IMR-90 (cell line): ENCODE results near the gene FRZB. TPM values are rescaled to one million over a fixed set of nuclear protein-coding genes. Genes with fewer than 3 reads are reported as not detected.

ENCODE experiments used
- ATAC-seq: fragments of 200-7000 bp; cut with Tn5 transposase; 2 replicates; pipeline ENCODE4 v1.9.1; 2020; ENCODE audit warnings: low read depth, mild to moderate bottlenecking, moderate library complexity
- BruUV-seq: library from RNA; stranded (reverse); fragments of 400-500 nt; replicated peaks from 2 replicates; lab custom pipeline; 2021; lab: Mats Ljungman, UMichigan
- CTCF ChIA-PET: fragments of 300-600 bp; formaldehyde crosslinking; extraction: SDS; loops from one replicate; lab custom pipeline; 2021; ENCODE audit warnings: antibody characterized with exemption; lab: Yijun Ruan, JAX
- POLR2A ChIA-PET: fragments of 300-600 bp; sonication (Branson Sonifier 250); formaldehyde crosslinking; loops from one replicate; lab custom pipeline; 2022; ENCODE audit warnings: antibody characterized with exemption; ENCODE audit not compliant: unreplicated experiment; lab: Charles Lee
- DNase-seq: peaks from one replicate; pipeline ENCODE4 v3.0.0; 2013
- H2AFZ ChIP-seq: replicated peaks from 2 replicates; pipeline ENCODE3; 2013; ENCODE audit warnings: low read length, mild to moderate bottlenecking; ENCODE audit not compliant: poor library complexity
- H2AK5ac ChIP-seq: 2 replicates; pipeline ENCODE4 v1.6.1; 2013; ENCODE audit warnings: low read depth, low read length, inconsistent platforms
- H2AK9ac ChIP-seq: replicated peaks from 2 replicates; pipeline ENCODE3; 2013; ENCODE audit warnings: mild to moderate bottlenecking, low read depth, low read length, moderate library complexity; ENCODE audit not compliant: poor library complexity
- H2BK120ac ChIP-seq: 2 replicates; pipeline ENCODE4 v1.6.1; 2013; ENCODE audit warnings: low read depth, low read length, inconsistent platforms
- H2BK15ac ChIP-seq: 3 replicates; pipeline ENCODE4 v1.6.1; 2013; ENCODE audit warnings: low read depth, low read length, inconsistent platforms
- H2BK20ac ChIP-seq: 2 replicates; pipeline ENCODE4 v1.6.1; 2013; ENCODE audit warnings: low read depth, mild to moderate bottlenecking, inconsistent platforms, low read length, moderate library complexity
- H2BK5ac ChIP-seq: 2 replicates; pipeline ENCODE4 v1.6.1; 2013; ENCODE audit warnings: mild to moderate bottlenecking, low read depth, low read length, inconsistent platforms; ENCODE audit not compliant: poor library complexity, severe bottlenecking
- H3K14ac ChIP-seq: replicated peaks from 2 replicates; pipeline ENCODE4 v1.6.1; 2013; ENCODE audit warnings: low read depth, low read length, inconsistent platforms
- H3K18ac ChIP-seq: 2 replicates; pipeline ENCODE4 v1.6.1; 2013; ENCODE audit warnings: low read depth, low read length, control low read depth
- H3K23ac ChIP-seq: 2 replicates; pipeline ENCODE4 v1.6.1; 2013; ENCODE audit warnings: low read depth, low read length, inconsistent platforms
- H3K27ac ChIP-seq: 2 replicates; pipeline ENCODE4 v1.5.1; 2013; ENCODE audit warnings: mild to moderate bottlenecking, control low read depth, low read length; ENCODE audit not compliant: insufficient read depth
- H3K27me3 ChIP-seq: 2 replicates; pipeline ENCODE4 v1.6.1; 2013; ENCODE audit warnings: low read length; ENCODE audit not compliant: control insufficient read depth, insufficient read depth
- H3K36me3 ChIP-seq: 2 replicates; pipeline ENCODE4 v1.6.1; 2013; ENCODE audit warnings: low read length, mixed read lengths; ENCODE audit not compliant: control insufficient read depth, insufficient read depth
- H3K4ac ChIP-seq: 2 replicates; pipeline ENCODE4 v1.6.1; 2013; ENCODE audit warnings: low read depth, low read length, inconsistent platforms
- H3K4me1 ChIP-seq: 2 replicates; pipeline ENCODE4 v1.6.1; 2013; ENCODE audit warnings: low read length, mixed read lengths; ENCODE audit not compliant: control insufficient read depth, insufficient read depth
- H3K4me2 ChIP-seq: 2 replicates; pipeline ENCODE4 v1.6.1; 2013; ENCODE audit warnings: low read depth, mild to moderate bottlenecking, control low read depth, low read length, moderate library complexity
- H3K4me3 ChIP-seq: 2 replicates; pipeline ENCODE4 v1.5.1; 2013; ENCODE audit warnings: low read depth, mild to moderate bottlenecking, control low read depth, low read length, moderate library complexity; ENCODE audit not compliant: insufficient read depth
- H3K56ac ChIP-seq: 2 replicates; pipeline ENCODE4 v1.6.1; 2013; ENCODE audit warnings: low read length, inconsistent platforms; ENCODE audit not compliant: insufficient read depth; ENCODE audit errors: extremely low read depth
- H3K79me1 ChIP-seq, 2 experiments: 2 replicates each; pipeline ENCODE4 v1.6.1; 2013; ENCODE audit warnings: low read length in 2 of 2, inconsistent platforms in 1 of 2, low read depth in 1 of 2
- H3K9ac ChIP-seq: 2 replicates; pipeline ENCODE4 v1.6.1; 2013; ENCODE audit warnings: low read depth, low read length, control low read depth
- H3K9me1 ChIP-seq: 2 replicates; pipeline ENCODE4 v1.6.1; 2013; ENCODE audit warnings: low read length, inconsistent platforms; ENCODE audit not compliant: insufficient read depth
- H3K9me3 ChIP-seq: 2 replicates; pipeline ENCODE4 v1.6.1; 2013; ENCODE audit warnings: low read length; ENCODE audit not compliant: control insufficient read depth, insufficient read depth
- H4K20me1 ChIP-seq: 2 replicates; pipeline ENCODE4 v1.6.1; 2013; ENCODE audit warnings: low read length, inconsistent platforms; ENCODE audit not compliant: insufficient read depth
- H4K5ac ChIP-seq: 2 replicates; pipeline ENCODE4 v1.6.1; 2013; ENCODE audit warnings: mild to moderate bottlenecking, low read depth, low read length, control low read depth
- H4K8ac ChIP-seq, 2 experiments: 2 replicates each; pipeline ENCODE4 v1.6.1; 2013; ENCODE audit warnings: low read depth in 2 of 2, low read length in 2 of 2, control low read depth in 1 of 2, inconsistent platforms in 1 of 2
- H4K91ac ChIP-seq: 2 replicates; pipeline ENCODE4 v1.6.1; 2013; ENCODE audit warnings: low read depth, low read length, inconsistent platforms; ENCODE audit not compliant: insufficient read depth
- CEBPB ChIP-seq: IDR thresholded peaks from 2 replicates; pipeline ENCODE4 v1.6.1; 2012; ENCODE audit warnings: low read depth, low read length, improper control_type of control experiment
- CHD1 ChIP-seq: IDR thresholded peaks from 2 replicates; pipeline ENCODE4 v1.6.1; 2012; ENCODE audit warnings: low read depth, low read length, improper control_type of control experiment
- ELK1 ChIP-seq: fragments of 150-350 bp; IDR thresholded peaks from 2 replicates; pipeline ENCODE4 v1.6.1; 2016; ENCODE audit warnings: low read depth, mild to moderate bottlenecking, low read length, moderate library complexity, borderline replicate concordance
- FOS ChIP-seq: fragments of 150-350 bp; IDR thresholded peaks from 2 replicates; pipeline ENCODE4 v1.6.1; 2016; ENCODE audit warnings: low read depth, low read length
- MAZ ChIP-seq: IDR thresholded peaks from 2 replicates; pipeline ENCODE4 v1.6.1; 2012; ENCODE audit warnings: low read depth, mild to moderate bottlenecking, low read length, improper control_type of control experiment, moderate library complexity, borderline replicate concordance
- NFE2L2 ChIP-seq: fragments of 150-350 bp; IDR thresholded peaks from 2 replicates; pipeline ENCODE4 v1.6.1; 2016; ENCODE audit warnings: low read depth, mild to moderate bottlenecking, low read length
- POLR2A ChIP-seq: IDR thresholded peaks from 2 replicates; pipeline ENCODE4 v1.6.1; 2012; ENCODE audit warnings: mild to moderate bottlenecking, low read depth, low read length
- SMC3 ChIP-seq: fragments of 150-350 bp; IDR thresholded peaks from 2 replicates; pipeline ENCODE4 v1.6.1; 2016; ENCODE audit warnings: low read depth, mild to moderate bottlenecking, antibody characterized with exemption, low read length, moderate library complexity
- WGBS, 2 experiments: methylation state at CpG; one replicate each; pipeline versions ENCODE4 v1.1.5 to v1.1.7; 2013; ENCODE audit warnings: missing lambda C conversion rate in 2 of 2; ENCODE audit not compliant: insufficient read length in 1 of 2; ENCODE audit errors: extremely low coverage in 2 of 2; 5-methylcytosine and 5-hydroxymethylcytosine counted together
- dilution Hi-C: fragments of 300-500 bp; cut with HindIII; formaldehyde crosslinking; loops from one replicate; pipeline ENCODE4 v1.14.3; 2018; ENCODE audit warnings: low sequenced_read_pairs; ENCODE audit not compliant: unreplicated experiment
- in situ Hi-C: fragments of 300-500 bp; cut with MboI; formaldehyde crosslinking; loops from 3 replicates; pipeline ENCODE4 v1.14.3; 2019; ENCODE audit warnings: low sequenced_read_pairs, inconsistent platforms, mixed read lengths
- intact Hi-C: fragments of 100-400 bp; cut with micrococcal nuclease; formaldehyde crosslinking; loops from 2 replicates; pipeline ENCODE4 v1.10.0; 2022
- polyA plus RNA-seq, 3 experiments: library from polyadenylated mRNA; depleted of rRNA; stranded (reverse); fragments of >200 nt; gene quantifications; 2 replicates each; pipeline ENCODE4 v1.2.3, GENCODE V29; 2012; ENCODE audit warnings: low replicate concordance in 1 of 3
- total RNA-seq: library from RNA; depleted of rRNA; stranded (reverse); fragments of >200 nt; gene quantifications from 2 replicates; pipeline ENCODE4 v1.2.3, GENCODE V29; 2012

Gene FRZB
- total and polyA plus RNA-seq, 2 of the 4 experiments (the other 2 are of a cell fraction), result 0.18 to 1.2 TPM

GRCh38 chr2:182887753-182888415, 21.4 kb upstream of the FRZB start:
- H3K18ac ChIP-seq, result no peak overlapping the region
- ChIA-PET CTCF (no interaction called here), POLR2A (no interaction called here)
- no peak overlapping the region for H4K91ac ChIP-seq
- BruUV-seq, result no TSS peak
- no peak for TF ChIP-seq CEBPB
- TF ChIP-seq FOS, result no peak
- TF ChIP-seq ELK1, result no peak
- no peak for TF ChIP-seq CHD1
- no peak for TF ChIP-seq SMC3
- TF ChIP-seq MAZ, result no peak
- no peak for TF ChIP-seq NFE2L2
- TF ChIP-seq POLR2A, result no peak
- H2BK5ac ChIP-seq, result no peak overlapping the region
- no peak overlapping the region for H4K8ac ChIP-seq
- H3K23ac ChIP-seq, result no peak overlapping the region
- no peak overlapping the region for H2AFZ ChIP-seq
- H3K27ac ChIP-seq, result no peak overlapping the region
- H3K56ac ChIP-seq, result no peak overlapping the region
- H3K14ac ChIP-seq, result no peak overlapping the region
- no peak overlapping the region for H2AK9ac ChIP-seq
- peaks cover 2% of the 10 kb centered on the region for H3K4me1 ChIP-seq
- no peak overlapping the region for H2BK15ac ChIP-seq
- no peaks in the 10 kb centered on the region for H3K27me3 ChIP-seq
- intact Hi-C loops, result no loop called here
- no peak overlapping the region for H3K4ac ChIP-seq
- DNase-seq (no peak), ATAC-seq (no peak)
- no peak overlapping the region for H3K9ac ChIP-seq
- no peak overlapping the region for H3K4me2 ChIP-seq
- H3K79me1 ChIP-seq, result no peaks in the 10 kb centered on the region
- WGBS, 2 experiments, result no CpG with 5 or more reads among the region's 4 CpGs
- in situ Hi-C loops, result no loop called here
- H3K4me3 ChIP-seq, result no peak overlapping the region
- no peak overlapping the region for H2AK5ac ChIP-seq
- H2BK20ac ChIP-seq, result no peak overlapping the region
- no peaks in the 10 kb centered on the region for H3K36me3 ChIP-seq
- H4K20me1 ChIP-seq, result no peaks in the 10 kb centered on the region
- H3K9me3 ChIP-seq, result no peaks in the 10 kb centered on the region
- no peaks in the 10 kb centered on the region for H3K9me1 ChIP-seq
- no peak overlapping the region for H2BK120ac ChIP-seq
- no peak overlapping the region for H4K5ac ChIP-seq
- dilution Hi-C loops, result no loop called here
